ENCODE results near the gene DNAJC24. TPM values are rescaled to one million over a fixed set of nuclear protein-coding genes. Genes with fewer than 3 reads are reported as not detected.
A peak's percentile ranks its signal among the peaks of the same experiment; 100 is the strongest.

The DNAJC24 gene
- total and polyA plus RNA-seq, 2 of the 4 experiments (the other 2 are of a cell fraction), result 8.2 to 8.9 TPM

DNA sequence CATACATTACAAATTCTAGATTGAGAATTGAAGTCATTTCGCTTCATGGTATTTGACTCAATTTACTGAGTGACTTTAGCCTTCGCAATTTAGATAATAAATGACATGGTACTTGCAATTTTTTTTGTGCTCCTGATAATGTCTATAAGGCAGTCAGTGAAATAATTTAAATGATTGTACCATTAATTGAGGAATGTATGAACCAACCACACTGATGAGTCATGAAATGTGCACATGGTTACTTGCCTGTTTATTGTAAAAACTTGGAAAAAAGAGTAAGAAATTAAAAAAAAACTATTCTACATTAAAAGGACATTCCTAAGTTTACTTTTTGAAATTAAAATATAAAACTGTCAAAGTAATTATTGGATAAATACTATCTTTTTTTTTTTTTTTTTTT is 43.3 kb downstream of the DNAJC24 start:
- no peak overlapping the region for H4K8ac ChIP-seq (ENCODE audit: low read depth in 2 of 2, low read length in 2 of 2)
- H3K9ac ChIP-seq (ENCODE audit: low read depth, low read length), result no peak overlapping the region
- H2BK15ac ChIP-seq (ENCODE audit: low read depth, low read length), result no peak overlapping the region
- H3K4me3 ChIP-seq (ENCODE audit: insufficient read depth, low read depth, low read length), result no peak overlapping the region
- POLR2A ChIA-PET (ENCODE audit: unreplicated experiment), result no interaction called here
- H3K9me1 ChIP-seq (ENCODE audit: insufficient read depth, low read length), result peaks cover 10% of the 10 kb centered on the region; the same call in 1 of the 2 replicates
- no peak overlapping the region for H2BK5ac ChIP-seq (ENCODE audit: low read depth, low read length, poor library complexity, severe bottlenecking)
- H3K4ac ChIP-seq (ENCODE audit: low read depth, low read length), result no peak overlapping the region
- no peak overlapping the region for H2AK9ac ChIP-seq (replicated peaks; ENCODE audit: low read depth, low read length, poor library complexity)
- H3K4me1 ChIP-seq (ENCODE audit: control insufficient read depth, insufficient read depth, low read length), result 0 out of 2 replicates have a peak, but pooled peaks cover 3% of the 10 kb centered on the region
- ATAC-seq (ENCODE audit: low read depth) (peak; percentile 81), DNase-seq (peak; percentile 78)
- no peak overlapping the region for H3K27ac ChIP-seq (ENCODE audit: insufficient read depth, low read length)
- intact Hi-C loops (cut with micrococcal nuclease), result no loop called here
- dilution Hi-C loops (cut with HindIII; ENCODE audit: low sequenced_read_pairs, unreplicated experiment), result no loop called here
- no peak overlapping the region for H2AK5ac ChIP-seq (ENCODE audit: low read depth, low read length)
- H4K20me1 ChIP-seq (ENCODE audit: insufficient read depth, low read length), result peaks cover 3% of the 10 kb centered on the region; the same call in 1 of the 2 replicates
- H3K9me3 ChIP-seq (ENCODE audit: control insufficient read depth, insufficient read depth, low read length), result peaks cover 2% of the 10 kb centered on the region; the same call in 1 of the 2 replicates
- no peak overlapping the region for H4K5ac ChIP-seq (ENCODE audit: low read depth, low read length)
- H3K14ac ChIP-seq (replicated peaks; ENCODE audit: low read depth, low read length), result no peak overlapping the region
- 100% methylated on average over 1 of the region's 2 CpGs; no CpG with 5 or more reads in 1 of the 2 experiments for WGBS, 2 experiments (ENCODE audit: extremely low coverage in 2 of 2, insufficient read length in 1 of 2)
- no peak overlapping the region for H2AFZ ChIP-seq (replicated peaks; ENCODE audit: low read length, poor library complexity)
- no peak for TF ChIP-seq RAD21 (IDR thresholded peaks at IDR 0.05; ENCODE audit: low read length)
- TF ChIP-seq MXI1 (IDR thresholded peaks at IDR 0.05; ENCODE audit: borderline replicate concordance, low read depth, low read length), result no peak
- TF ChIP-seq RFX5 (IDR thresholded peaks at IDR 0.05; ENCODE audit: low read depth, low read length), result no peak
- TF ChIP-seq CEBPB (IDR thresholded peaks at IDR 0.05; ENCODE audit: low read depth, low read length), result peak; percentile 28; the same call in 1 of the 2 replicates
- no peak for TF ChIP-seq RCOR1 (IDR thresholded peaks at IDR 0.05; ENCODE audit: insufficient replicate concordance, low read length)
- TF ChIP-seq, protein P1, sequence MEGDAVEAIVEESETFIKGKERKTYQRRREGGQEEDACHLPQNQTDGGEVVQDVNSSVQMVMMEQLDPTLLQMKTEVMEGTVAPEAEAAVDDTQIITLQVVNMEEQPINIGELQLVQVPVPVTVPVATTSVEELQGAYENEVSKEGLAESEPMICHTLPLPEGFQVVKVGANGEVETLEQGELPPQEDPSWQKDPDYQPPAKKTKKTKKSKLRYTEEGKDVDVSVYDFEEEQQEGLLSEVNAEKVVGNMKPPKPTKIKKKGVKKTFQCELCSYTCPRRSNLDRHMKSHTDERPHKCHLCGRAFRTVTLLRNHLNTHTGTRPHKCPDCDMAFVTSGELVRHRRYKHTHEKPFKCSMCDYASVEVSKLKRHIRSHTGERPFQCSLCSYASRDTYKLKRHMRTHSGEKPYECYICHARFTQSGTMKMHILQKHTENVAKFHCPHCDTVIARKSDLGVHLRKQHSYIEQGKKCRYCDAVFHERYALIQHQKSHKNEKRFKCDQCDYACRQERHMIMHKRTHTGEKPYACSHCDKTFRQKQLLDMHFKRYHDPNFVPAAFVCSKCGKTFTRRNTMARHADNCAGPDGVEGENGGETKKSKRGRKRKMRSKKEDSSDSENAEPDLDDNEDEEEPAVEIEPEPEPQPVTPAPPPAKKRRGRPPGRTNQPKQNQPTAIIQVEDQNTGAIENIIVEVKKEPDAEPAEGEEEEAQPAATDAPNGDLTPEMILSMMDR (conservative IDR thresholded peaks at IDR 0.05; ENCODE audit: low read depth, low read length), result no peak
- TF ChIP-seq NFE2L2 (IDR thresholded peaks at IDR 0.05; ENCODE audit: low read depth, low read length), result no peak
- peak; percentile 77; the same call in 1 of the 2 replicates for TF ChIP-seq FOS (IDR thresholded peaks at IDR 0.05; ENCODE audit: low read depth, low read length)
- TF ChIP-seq CHD1 (IDR thresholded peaks at IDR 0.05; ENCODE audit: low read depth, low read length), result no peak
- TF ChIP-seq SMC3 (IDR thresholded peaks at IDR 0.05; ENCODE audit: low read depth, low read length), result no peak
- TF ChIP-seq ELK1 (IDR thresholded peaks at IDR 0.05; ENCODE audit: borderline replicate concordance, low read depth, low read length), result no peak
- TF ChIP-seq POLR2A (IDR thresholded peaks at IDR 0.05; ENCODE audit: low read depth, low read length), result no peak
- TF ChIP-seq BHLHE40 (IDR thresholded peaks at IDR 0.05; ENCODE audit: low read depth, low read length), result peak; percentile 46; the same call in 1 of the 2 replicates
- H3K36me3 ChIP-seq (ENCODE audit: control insufficient read depth, insufficient read depth, low read length), result no peaks in the 10 kb centered on the region
- H2BK20ac ChIP-seq (ENCODE audit: low read depth, low read length), result no peak overlapping the region
- H2BK120ac ChIP-seq (ENCODE audit: low read depth, low read length), result no peak overlapping the region
- CTCF ChIA-PET, result no interaction called here
- BruUV-seq (replicated peaks), result no TSS peak
- H3K56ac ChIP-seq (ENCODE audit: extremely low read depth, insufficient read depth, low read length), result no peak overlapping the region
- no peak overlapping the region for H3K18ac ChIP-seq (ENCODE audit: low read depth, low read length)
- in situ Hi-C loops (cut with MboI; ENCODE audit: low sequenced_read_pairs), result no loop called here
- H3K23ac ChIP-seq (ENCODE audit: low read depth, low read length), result no peak overlapping the region
- no peak overlapping the region for H3K4me2 ChIP-seq (ENCODE audit: low read depth, low read length)
- no peaks in the 10 kb centered on the region for H3K27me3 ChIP-seq (ENCODE audit: control insufficient read depth, insufficient read depth, low read length)
- no peak overlapping the region for H4K91ac ChIP-seq (ENCODE audit: insufficient read depth, low read depth, low read length)
- H3K79me1 ChIP-seq (ENCODE audit: low read depth in 1 of 2, low read length in 2 of 2), result peaks cover 0 to 3% of the 10 kb centered on the region in 2 experiments; a peak in 2 of 4 replicates

Measured in IMR-90 (cell line).